Fibroblast of skin of right biceps (primary cell): ENCODE results near the gene SLC11A2.
A peak's percentile ranks its signal among the peaks of the same experiment; 100 is the strongest.
"Not testable (repeated sequence)": the region's sequence is repeated elsewhere in the genome, so short reads cannot be mapped to it uniquely, and the experiment has no call there.

Source experiments
- DNase-seq: peaks from one replicate; pipeline ENCODE4 v3.0.0-alpha.2; 2013

SLC11A2 gene

GRCh38 chr12:51025338-51025835, 797 bp downstream of the SLC11A2 start:
- no peak for DNase-seq

GRCh38 chr12:51023625-51024382, 2.4 kb downstream of the SLC11A2 start:
- DNase-seq, result no peak

DNA sequence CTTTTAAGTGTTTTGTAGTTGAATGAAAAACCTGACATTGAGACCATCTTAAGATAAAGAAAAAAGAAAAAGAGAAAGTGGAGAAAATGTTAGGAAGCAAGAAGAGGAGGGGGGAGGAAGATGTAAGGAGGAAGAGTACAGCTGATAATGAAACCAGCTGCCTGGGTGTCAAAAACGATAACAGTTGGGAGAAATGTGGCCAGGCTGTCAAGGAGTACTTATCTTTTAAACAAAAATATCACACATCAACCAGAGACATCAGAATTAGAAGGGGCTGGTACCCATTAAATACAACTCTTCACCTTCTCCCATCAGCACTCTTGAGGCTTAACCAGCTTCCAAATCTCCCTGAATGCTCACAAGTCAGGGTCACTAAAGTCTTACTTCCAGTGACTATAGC, 4.5 kb downstream of the SLC11A2 start:
- DNase-seq, result no peak

GRCh38 chr12:51020448-51021182, 5.6 kb downstream of the SLC11A2 start:
- no peak for DNase-seq

GRCh38 chr12:51019927-51020326, 6.3 kb downstream of the SLC11A2 start:
- DNase-seq, result no peak

DNA sequence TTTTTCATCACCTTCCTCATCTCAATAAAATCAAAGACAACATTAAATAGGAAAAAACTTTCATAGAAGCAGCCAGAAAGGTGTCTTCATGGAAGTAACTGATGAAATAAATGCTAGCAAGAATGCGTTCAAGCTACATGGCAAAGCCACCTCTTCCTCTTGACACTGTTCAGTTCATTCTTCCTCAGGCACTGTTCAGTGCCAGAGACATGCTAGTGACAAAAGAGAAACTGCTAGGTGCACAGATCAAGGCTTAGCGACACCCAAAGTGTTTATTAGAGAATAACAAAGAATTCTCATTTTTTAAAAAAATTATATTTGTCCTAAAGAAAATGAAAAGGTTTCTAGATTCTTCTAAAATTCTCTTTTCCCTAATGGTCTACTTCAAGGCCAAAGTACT, 7.2 kb downstream of the SLC11A2 start:
- DNase-seq, result no peak

GRCh38 chr12:51017452-51017851, 8.7 kb downstream of the SLC11A2 start:
- no peak for DNase-seq

- DNase-seq, result not testable (repeated sequence)
Measured at GRCh38 chr12:51014467-51014866, 11.7 kb downstream of the SLC11A2 start.

- DNase-seq, result no peak
Measured at GRCh38 chr12:51013441-51013840, 12.7 kb downstream of the SLC11A2 start.

DNA sequence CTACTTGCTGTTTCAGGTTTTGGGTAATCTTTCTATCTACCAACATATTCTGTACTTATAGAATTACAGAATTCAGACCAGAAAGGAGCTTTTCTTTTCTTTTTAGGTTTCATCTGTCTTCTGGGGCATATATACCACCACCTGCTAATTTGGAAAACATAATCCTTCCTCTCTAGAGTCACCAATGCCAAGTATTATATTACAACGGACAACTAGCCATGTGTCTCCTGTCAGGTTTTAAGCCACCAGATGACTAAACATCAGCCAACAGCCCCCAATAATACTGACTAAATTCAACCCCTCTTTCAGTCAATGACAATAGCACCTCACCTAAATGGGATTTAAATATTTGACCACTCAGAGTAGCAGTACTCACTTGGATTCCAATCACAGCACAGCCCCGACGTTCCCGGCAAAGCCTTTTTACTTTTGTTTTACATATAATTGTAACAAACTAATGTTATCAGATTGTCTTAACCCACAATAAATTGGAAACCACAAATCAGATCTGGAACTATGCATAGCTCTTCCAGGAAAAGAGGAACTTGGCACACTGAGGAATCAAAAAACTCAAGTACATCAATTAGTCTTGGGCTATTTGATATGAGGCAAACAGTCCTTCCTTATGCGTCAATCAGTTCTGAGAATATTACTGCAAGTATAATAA, 13.5 kb downstream of the SLC11A2 start:
- DNase-seq, result no peak

GRCh38 chr12:51011955-51012354, 14.2 kb downstream of the SLC11A2 start:
- DNase-seq, result no peak

GRCh38 chr12:51009056-51009440, 17.1 kb downstream of the SLC11A2 start:
- DNase-seq, result no peak

- DNase-seq, result no peak
Measured at GRCh38 chr12:51008329-51009055, 17.7 kb downstream of the SLC11A2 start.

- no peak for DNase-seq
Measured at GRCh38 chr12:51005671-51006070, 20.5 kb downstream of the SLC11A2 start.

- no peak for DNase-seq
Measured at GRCh38 chr12:51005030-51005429, 21.2 kb downstream of the SLC11A2 start.

DNA sequence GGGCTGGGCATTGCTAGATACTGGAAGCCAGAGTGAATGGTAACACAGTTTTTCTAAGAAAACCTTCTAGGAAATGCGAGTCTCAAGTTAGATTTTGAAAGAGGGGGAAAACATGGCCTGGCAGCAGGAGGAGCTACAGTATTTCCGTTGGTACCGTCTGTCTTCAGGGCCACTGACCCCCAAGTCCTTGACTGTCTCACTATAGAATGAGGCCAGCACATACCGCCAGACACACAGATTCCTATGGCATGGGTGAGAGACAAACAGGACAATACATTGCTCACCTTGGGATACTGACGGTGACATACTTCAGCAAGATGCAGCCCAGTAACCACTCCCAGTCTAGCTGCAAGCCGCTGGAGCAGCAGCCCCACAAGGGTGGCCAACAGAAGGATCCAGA, 21.7 kb downstream of the SLC11A2 start:
- DNase-seq, result no peak

DNA sequence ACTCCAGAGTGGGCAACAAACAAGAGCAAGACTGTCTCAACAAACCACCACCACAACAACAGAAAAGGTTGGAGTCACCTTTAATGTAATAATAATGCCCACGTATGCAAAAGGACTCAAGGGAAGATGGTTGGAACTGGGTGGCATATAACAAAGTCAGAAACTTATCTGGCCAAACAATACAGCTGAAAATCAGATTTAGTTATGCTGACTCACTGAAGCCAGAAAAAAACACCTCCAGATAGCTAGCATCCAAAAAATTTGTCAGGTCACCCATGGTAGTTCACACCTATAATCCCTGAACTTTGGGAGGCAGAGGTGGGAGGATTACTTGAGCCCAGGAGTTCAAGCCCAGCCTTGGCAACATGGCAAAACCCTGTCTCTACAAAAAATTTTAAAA, 24.4 kb downstream of the SLC11A2 start:
- DNase-seq, result no peak

DNA sequence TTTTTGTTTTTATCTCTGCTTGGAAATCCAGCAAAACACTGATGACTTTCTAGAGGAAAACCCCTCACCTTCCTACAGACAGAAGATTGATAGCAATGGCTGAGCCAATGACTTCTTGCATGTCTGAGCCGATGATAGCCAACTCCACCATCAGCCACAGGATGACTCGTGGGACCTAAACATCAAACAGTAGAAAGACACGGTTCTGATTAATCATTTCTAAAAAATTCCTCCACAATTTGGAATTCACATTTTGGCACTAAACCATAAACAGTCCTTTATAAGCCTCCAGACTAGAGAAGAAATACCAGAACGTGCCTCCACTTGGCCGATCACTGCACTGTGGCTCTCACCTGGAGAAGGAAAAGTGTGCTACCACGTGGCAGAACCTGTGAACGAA, 25.9 kb downstream of the SLC11A2 start:
- peak; percentile 91 for DNase-seq

DNA sequence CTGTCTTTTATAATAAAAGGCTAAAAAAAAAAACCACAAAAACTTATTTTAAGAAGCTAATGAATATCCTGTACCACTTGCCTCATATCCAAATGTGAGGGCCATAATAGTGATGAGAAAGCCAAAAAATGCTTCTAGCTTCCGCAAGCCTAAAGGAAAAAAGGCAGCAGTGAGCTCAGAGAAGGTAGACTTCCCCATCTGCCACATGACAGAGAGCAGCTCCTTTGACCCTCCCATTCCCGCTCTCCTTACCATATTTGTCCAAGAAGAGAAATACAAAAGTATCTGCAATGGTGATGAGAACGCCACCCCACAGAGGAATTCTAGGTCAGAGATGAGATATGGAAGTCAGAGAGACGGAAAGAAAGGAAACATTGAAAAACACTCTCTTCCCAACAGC, 27.1 kb downstream of the SLC11A2 start:
- peak; percentile 9 for DNase-seq

DNA sequence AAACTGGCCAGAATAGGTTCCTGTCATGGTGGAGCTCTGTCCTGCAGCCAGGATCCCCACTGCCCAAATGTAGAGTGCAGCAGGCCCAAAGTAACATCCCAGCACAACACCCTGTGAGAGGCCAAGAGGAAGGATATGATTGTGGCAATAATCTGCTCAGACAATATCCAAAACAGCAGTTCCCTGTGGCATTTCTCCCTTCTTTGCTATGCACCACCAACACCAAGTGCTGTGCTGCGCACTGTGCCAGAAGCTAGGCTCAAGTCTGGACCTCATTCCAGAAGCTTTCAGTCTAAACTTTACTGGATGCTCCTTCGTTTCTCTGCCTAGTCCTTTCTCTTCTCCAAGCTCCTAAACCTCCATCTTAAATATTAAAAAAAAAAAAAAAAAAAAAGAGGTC, 33.4 kb downstream of the SLC11A2 start:
- DNase-seq, result peak; percentile 6

GRCh38 chr12:50991291-50991690, 34.9 kb downstream of the SLC11A2 start:
- DNase-seq, result no peak

DNA sequence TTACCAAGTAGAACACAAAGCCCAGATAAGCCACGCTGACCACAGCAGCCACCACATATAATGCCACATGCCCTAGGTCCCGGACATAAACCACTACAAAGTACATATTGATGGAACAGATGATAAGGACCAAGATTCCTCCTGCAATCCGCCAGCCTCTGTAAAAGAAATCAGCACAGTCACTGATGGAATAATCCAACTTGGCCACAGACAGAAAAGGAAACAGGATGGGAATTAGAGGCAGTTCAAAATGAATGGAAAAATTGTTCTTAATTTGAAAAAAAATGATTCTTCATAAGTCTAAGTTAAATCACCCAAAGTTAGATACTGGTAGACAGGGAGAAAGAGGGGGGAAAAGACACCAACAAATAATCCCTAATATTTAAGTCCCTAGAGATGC, 35.4 kb downstream of the SLC11A2 start:
- no peak for DNase-seq

DNA sequence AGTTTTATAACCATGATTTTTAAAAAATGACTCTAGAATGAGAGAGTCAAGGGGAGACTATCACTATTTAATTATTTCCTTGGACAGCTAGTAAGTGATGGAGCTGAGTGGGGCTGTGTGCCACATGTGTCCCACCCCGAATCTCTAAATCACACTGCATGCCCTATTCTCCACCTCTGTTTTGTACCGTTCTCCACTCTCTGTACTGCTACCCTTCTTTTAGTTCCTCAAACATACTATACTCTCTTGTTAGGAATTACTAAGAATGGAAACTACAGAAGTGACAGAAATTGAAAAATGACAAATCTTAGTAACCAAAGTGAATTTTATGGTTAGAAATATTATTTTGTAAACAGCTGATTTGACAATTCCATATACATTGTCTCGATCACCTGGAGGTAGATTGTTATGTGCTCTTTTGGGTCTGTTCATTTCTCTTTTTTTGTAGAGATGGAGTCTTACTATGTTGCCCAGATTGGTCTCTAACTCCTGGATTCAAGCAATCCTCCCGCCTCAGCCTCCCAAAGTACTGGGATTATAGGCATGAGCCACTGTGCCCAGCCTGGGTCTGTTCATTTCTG, 35.9 kb downstream of the SLC11A2 start:
- DNase-seq, result no peak
